H1 (cell line): ENCODE measurements around the gene CXADR.

ENCODE experiments used
- ASH2L ChIP-seq: fragments of 200-600, 300-600 bp; sonication (generic); IDR thresholded peaks from one replicate; pipeline ENCODE4 v1.7.1; 2017; ENCODE audit warnings: low read length
- BCL11A ChIP-seq, 2 experiments: IDR thresholded peaks; one replicate each; pipeline ENCODE4 v1.6.1; 2011; ENCODE audit warnings: low read depth in 2 of 2, low read length in 2 of 2, mild to moderate bottlenecking in 2 of 2
- BRCA1 ChIP-seq: IDR thresholded peaks from 2 replicates; pipeline ENCODE4 v1.6.1; 2012; ENCODE audit warnings: low read depth, low read length, improper control_type of control experiment
- CREB1 ChIP-seq: IDR thresholded peaks from 2 replicates; pipeline ENCODE4 v1.6.1; 2012; ENCODE audit warnings: inconsistent platforms
- EGR1 ChIP-seq: IDR thresholded peaks from 2 replicates; pipeline ENCODE4 v1.6.1; 2011; ENCODE audit warnings: low read depth, low read length, borderline replicate concordance
- EP300 ChIP-seq, 2 experiments: IDR thresholded peaks; 1 replicate in 1 of 2; 2 replicates in 1 of 2; pipeline ENCODE4 v1.6.1; 2011 to 2012; ENCODE audit warnings: low read depth in 2 of 2, low read length in 2 of 2, mild to moderate bottlenecking in 2 of 2, borderline replicate concordance in 1 of 2, inconsistent platforms in 1 of 2, moderate library complexity in 1 of 2
- EZH2 ChIP-seq: fragments of 200-600 bp; sonication (generic); IDR thresholded peaks from 2 replicates; pipeline ENCODE4 v1.7.1; 2012; ENCODE audit warnings: low read depth, mild to moderate bottlenecking, moderate library complexity, low read length, inconsistent platforms; ENCODE audit not compliant: severe bottlenecking
- GABPA ChIP-seq: IDR thresholded peaks from 2 replicates; pipeline ENCODE4 v1.6.1; 2011; ENCODE audit warnings: mild to moderate bottlenecking, low read length, moderate library complexity, borderline replicate concordance; ENCODE audit not compliant: insufficient read depth
- JUN ChIP-seq: IDR thresholded peaks from 2 replicates; pipeline ENCODE4 v1.6.1; 2011; ENCODE audit warnings: low read depth, mild to moderate bottlenecking, improper control_type of control experiment, low read length
- POLR2A ChIP-seq, 2 experiments: IDR thresholded peaks; 1 replicate in 1 of 2; 2 replicates in 1 of 2; pipeline ENCODE4 v1.6.1; 2011; ENCODE audit warnings: low read depth in 2 of 2, low read length in 2 of 2, mild to moderate bottlenecking in 2 of 2; ENCODE audit errors: control extremely low read depth in 1 of 2
- YY1 ChIP-seq: IDR thresholded peaks from 2 replicates; pipeline ENCODE4 v1.6.1; 2011; ENCODE audit warnings: low read depth, mild to moderate bottlenecking, low read length
- TF ChIP-seq, protein P1 (sequence below), 3 experiments: IDR thresholded peaks; 1 replicate in 2 of 3; 2 replicates in 1 of 3; pipeline versions ENCODE4 v1.5.1 to v1.6.1; 2011; ENCODE audit warnings: low read length in 3 of 3, mild to moderate bottlenecking in 3 of 3, inconsistent platforms in 2 of 3, low read depth in 1 of 3, moderate library complexity in 1 of 3; ENCODE audit not compliant: insufficient read depth in 1 of 3; ENCODE audit errors: control extremely low read depth in 1 of 3
- TF ChIP-seq, protein P2 (sequence below): IDR thresholded peaks from 2 replicates; pipeline ENCODE4 v1.6.1; 2011; ENCODE audit warnings: low read depth, mild to moderate bottlenecking, low read length; ENCODE audit not compliant: insufficient read depth

DNA sequence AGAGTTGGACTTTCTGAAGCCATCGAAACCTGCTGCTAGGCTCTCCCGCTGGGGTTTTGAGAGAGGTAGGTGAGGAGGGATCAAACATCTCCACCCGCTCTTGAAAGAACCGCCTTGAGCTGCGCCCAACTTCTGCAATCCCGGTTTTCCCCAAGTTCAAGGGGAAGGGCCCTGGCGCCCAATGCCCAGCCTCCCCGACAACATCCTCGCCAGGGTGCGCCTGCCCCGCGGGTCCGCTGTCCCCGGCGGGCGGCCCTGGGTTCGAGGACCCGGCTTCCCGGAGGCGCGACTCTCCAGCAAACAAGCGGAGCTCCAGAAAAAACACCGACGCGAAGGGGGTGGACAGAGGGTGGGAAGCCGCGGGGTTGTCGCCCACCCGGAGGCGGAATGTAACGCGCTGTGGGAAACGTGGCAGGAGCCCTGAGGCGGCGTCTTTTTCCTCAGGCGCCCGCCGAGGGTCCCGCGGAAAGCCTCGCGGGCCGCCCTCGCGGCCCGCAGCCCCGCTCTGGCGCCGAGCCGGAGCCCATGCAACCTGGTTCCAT lies 99.3 kb downstream of the CXADR start:
- TF ChIP-seq, protein P1, sequence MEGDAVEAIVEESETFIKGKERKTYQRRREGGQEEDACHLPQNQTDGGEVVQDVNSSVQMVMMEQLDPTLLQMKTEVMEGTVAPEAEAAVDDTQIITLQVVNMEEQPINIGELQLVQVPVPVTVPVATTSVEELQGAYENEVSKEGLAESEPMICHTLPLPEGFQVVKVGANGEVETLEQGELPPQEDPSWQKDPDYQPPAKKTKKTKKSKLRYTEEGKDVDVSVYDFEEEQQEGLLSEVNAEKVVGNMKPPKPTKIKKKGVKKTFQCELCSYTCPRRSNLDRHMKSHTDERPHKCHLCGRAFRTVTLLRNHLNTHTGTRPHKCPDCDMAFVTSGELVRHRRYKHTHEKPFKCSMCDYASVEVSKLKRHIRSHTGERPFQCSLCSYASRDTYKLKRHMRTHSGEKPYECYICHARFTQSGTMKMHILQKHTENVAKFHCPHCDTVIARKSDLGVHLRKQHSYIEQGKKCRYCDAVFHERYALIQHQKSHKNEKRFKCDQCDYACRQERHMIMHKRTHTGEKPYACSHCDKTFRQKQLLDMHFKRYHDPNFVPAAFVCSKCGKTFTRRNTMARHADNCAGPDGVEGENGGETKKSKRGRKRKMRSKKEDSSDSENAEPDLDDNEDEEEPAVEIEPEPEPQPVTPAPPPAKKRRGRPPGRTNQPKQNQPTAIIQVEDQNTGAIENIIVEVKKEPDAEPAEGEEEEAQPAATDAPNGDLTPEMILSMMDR (IDR thresholded peaks at IDR 0.05; ENCODE audit: control extremely low read depth in 1 of 3, insufficient read depth in 1 of 3, low read depth in 1 of 3, low read length in 3 of 3): no peak
- TF ChIP-seq ASH2L (no peak), GABPA (no peak), CREB1 (no peak), EZH2 (no peak), POLR2A (IDR thresholded peaks at IDR 0.05; ENCODE audit: control extremely low read depth in 1 of 2, low read depth in 2 of 2, low read length in 2 of 2) (no peak), BCL11A (IDR thresholded peaks at IDR 0.05; ENCODE audit: low read depth in 2 of 2, low read length in 2 of 2) (no peak), EP300 (IDR thresholded peaks at IDR 0.05; ENCODE audit: borderline replicate concordance in 1 of 2, low read depth in 2 of 2, low read length in 2 of 2) (no peak), BRCA1 (no peak), YY1 (no peak), EGR1 (no peak), JUN (no peak)
- TF ChIP-seq, protein P2, sequence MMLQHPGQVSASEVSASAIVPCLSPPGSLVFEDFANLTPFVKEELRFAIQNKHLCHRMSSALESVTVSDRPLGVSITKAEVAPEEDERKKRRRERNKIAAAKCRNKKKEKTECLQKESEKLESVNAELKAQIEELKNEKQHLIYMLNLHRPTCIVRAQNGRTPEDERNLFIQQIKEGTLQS: no peak
